ENCODE data around the gene DNAJB12.
A peak's percentile ranks its signal among the peaks of the same experiment; 100 is the strongest.
"Not testable (repeated sequence)": the region's sequence is repeated elsewhere in the genome, so short reads cannot be mapped to it uniquely, and the experiment has no call there.

DNAJB12 gene

GRCh38 chr10:72386916-72387586, 32.3 kb upstream of the DNAJB12 start:
- TF ChIP-seq, protein P1, sequence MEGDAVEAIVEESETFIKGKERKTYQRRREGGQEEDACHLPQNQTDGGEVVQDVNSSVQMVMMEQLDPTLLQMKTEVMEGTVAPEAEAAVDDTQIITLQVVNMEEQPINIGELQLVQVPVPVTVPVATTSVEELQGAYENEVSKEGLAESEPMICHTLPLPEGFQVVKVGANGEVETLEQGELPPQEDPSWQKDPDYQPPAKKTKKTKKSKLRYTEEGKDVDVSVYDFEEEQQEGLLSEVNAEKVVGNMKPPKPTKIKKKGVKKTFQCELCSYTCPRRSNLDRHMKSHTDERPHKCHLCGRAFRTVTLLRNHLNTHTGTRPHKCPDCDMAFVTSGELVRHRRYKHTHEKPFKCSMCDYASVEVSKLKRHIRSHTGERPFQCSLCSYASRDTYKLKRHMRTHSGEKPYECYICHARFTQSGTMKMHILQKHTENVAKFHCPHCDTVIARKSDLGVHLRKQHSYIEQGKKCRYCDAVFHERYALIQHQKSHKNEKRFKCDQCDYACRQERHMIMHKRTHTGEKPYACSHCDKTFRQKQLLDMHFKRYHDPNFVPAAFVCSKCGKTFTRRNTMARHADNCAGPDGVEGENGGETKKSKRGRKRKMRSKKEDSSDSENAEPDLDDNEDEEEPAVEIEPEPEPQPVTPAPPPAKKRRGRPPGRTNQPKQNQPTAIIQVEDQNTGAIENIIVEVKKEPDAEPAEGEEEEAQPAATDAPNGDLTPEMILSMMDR (IDR thresholded peaks at IDR 0.05; ENCODE audit: borderline replicate concordance, insufficient read depth, low read depth, low read length), result no peak

DNA sequence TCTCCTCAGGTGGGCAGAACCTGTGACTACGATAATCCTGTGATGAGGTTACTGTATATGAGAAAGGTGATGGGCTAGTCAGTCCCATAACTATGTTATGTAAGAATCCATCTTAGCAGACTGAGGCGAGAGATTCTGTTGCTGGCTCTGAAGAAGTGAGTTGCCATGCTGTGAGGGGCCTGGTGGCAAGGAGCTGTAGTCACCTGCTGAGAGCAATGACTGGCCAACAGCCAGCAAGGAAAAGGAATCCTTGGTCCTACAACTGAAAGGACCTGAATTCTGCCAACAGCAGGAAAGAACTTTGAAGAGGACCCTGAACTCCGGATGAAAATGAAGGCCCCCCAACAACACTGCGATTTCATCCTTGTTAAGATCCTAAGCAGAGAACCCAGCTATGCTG, 31.0 kb upstream of the DNAJB12 start:
- H3K4me3 ChIP-seq (ENCODE audit: low read depth, low read length), result no peak overlapping the region
- TF ChIP-seq, protein P1 (IDR thresholded peaks at IDR 0.05; ENCODE audit: borderline replicate concordance, insufficient read depth, low read depth, low read length), result no peak

More at GRCh38 chr10:72386916-72387586, 32.3 kb upstream of the DNAJB12 start:
- H3K4me3 ChIP-seq (ENCODE audit: low read depth, low read length), result no peak overlapping the region

DNA sequence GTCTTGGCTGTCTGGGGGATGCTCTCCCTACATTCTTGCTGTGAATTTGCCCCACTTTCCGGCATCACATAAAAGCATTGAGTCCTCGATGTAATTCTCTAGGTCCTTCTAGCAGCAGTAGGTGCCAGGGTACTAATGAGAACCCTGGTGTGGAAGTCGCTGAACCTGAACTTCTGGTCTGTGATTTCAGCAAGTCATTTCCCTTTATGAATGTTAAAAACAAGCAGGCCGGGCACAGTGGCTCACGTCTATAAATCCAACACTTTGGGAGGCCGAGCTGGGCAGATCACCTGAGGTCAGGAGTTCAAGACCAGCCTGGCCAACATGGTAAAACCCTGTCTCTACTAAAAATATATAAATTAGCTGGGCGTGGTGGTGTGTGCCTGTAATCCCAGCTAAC, 30.3 kb upstream of the DNAJB12 start:
- H3K4me3 ChIP-seq (ENCODE audit: low read depth, low read length), result not testable (repeated sequence)

GRCh38 chr10:72379776-72380175, 25.1 kb upstream of the DNAJB12 start:
- no peak overlapping the region for H3K4me3 ChIP-seq (ENCODE audit: low read depth, low read length)
- TF ChIP-seq, protein P1 (IDR thresholded peaks at IDR 0.05; ENCODE audit: borderline replicate concordance, insufficient read depth, low read depth, low read length), result no peak

DNA sequence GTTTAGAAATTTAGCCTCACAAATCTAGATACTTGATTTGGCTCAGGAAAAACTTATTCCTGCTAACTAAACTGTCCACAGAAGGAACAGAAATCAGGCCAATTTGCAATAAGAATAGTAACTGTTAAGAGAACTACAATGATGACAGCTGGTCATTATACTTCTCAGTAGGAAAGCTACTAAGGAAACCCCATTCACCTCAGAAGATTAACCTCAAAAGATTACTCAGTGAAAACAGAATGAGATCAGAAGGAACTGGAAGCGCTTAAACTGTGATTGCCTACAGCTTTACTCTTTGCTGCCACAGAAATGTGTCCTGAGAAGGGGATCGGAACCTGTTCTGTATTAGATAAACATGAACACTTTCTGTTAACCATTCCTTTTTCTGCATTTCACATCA, 24.3 kb upstream of the DNAJB12 start:
- no peak overlapping the region for H3K4me3 ChIP-seq (ENCODE audit: low read depth, low read length)
- TF ChIP-seq, protein P1 (IDR thresholded peaks at IDR 0.05; ENCODE audit: borderline replicate concordance, insufficient read depth, low read depth, low read length), result no peak

DNA sequence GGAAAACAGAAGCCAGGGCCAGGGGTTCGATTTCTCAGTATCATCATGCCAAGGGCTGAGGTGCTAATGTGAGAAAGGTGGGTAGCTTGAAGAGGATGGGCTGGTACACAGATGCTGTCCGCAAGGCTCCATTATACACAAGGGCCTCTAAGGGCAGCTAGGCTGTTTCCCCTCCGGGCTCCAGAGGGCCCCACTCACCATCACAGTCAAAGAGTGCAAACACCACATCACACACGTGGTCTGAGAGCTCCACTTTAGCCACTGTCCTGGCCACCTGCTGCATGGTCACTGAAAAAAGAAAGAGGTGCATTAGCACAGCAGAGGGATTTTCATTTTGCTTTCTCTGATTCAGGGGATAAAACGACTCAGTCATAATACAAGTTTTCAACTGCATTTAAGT, 20.9 kb upstream of the DNAJB12 start:
- TF ChIP-seq, protein P1 (IDR thresholded peaks at IDR 0.05; ENCODE audit: borderline replicate concordance, insufficient read depth, low read depth, low read length), result peak; percentile 15; the same call in 1 of the 2 replicates
- H3K4me3 ChIP-seq (ENCODE audit: low read depth, low read length), result no peak overlapping the region

GRCh38 chr10:72375173-72375572, 20.5 kb upstream of the DNAJB12 start:
- H3K4me3 ChIP-seq (ENCODE audit: low read depth, low read length), result no peak overlapping the region
- TF ChIP-seq, protein P1 (IDR thresholded peaks at IDR 0.05; ENCODE audit: borderline replicate concordance, insufficient read depth, low read depth, low read length), result no peak

Data from GM12875 (cell line).